Uterus (tissue), 4 donors: ENCODE data around the gene CPTP. TPM values are rescaled to one million over a fixed set of nuclear protein-coding genes. Genes with fewer than 3 reads are reported as not detected.

Experiments
- DNase-seq, 2 donors: peaks; one replicate each; pipeline ENCODE4 v3.0.0-alpha.2; 2019 to 2020
- H3K27ac ChIP-seq, 2 donors: fragments of 200-600 bp; sonication (generic); 1 replicate in 1 of 2; 2 replicates in 1 of 2; pipeline ENCODE4 v1.5.1; 2016 to 2018
- H3K27me3 ChIP-seq, 2 donors: fragments of 200-600 bp; sonication (generic); one replicate each; pipeline ENCODE4 v1.5.1; 2018 to 2019; ENCODE audit warnings: control low read depth in 1 of 2
- H3K36me3 ChIP-seq, 2 donors: fragments of 200-600 bp; sonication (generic); one replicate each; pipeline ENCODE4 v1.5.1; 2019; ENCODE audit warnings: control low read depth in 1 of 2
- H3K4me1 ChIP-seq, 2 donors: fragments of 200-600 bp; sonication (generic); one replicate each; pipeline ENCODE4 v1.5.1; 2018 to 2019; ENCODE audit warnings: control low read depth in 1 of 2
- H3K4me3 ChIP-seq, 2 donors: fragments of 200-600 bp; sonication (generic); 1 replicate in 1 of 2; 2 replicates in 1 of 2; pipeline ENCODE4 v1.5.1; 2018 to 2019; ENCODE audit warnings: mild to moderate bottlenecking in 1 of 2
- H3K9me3 ChIP-seq, 2 donors: fragments of 200-600 bp; sonication (generic); one replicate each; pipeline ENCODE4 v1.5.1; 2019; ENCODE audit warnings: control low read depth in 1 of 2
- POLR2A ChIP-seq, 2 donors: fragments of 450-650 bp; IDR thresholded peaks; one replicate each; pipeline ENCODE4 v1.6.1; 2016; ENCODE audit warnings: antibody characterized with exemption in 2 of 2, mild to moderate bottlenecking in 1 of 2, moderate library complexity in 1 of 2
- intact Hi-C: fragments of 100-400 bp; cut with DNase I; formaldehyde crosslinking; loops from one replicate; pipeline ENCODE4 v1.15.1; 2023; ENCODE audit warnings: low total_unique reads
- total RNA-seq, 4 donors: library from RNA; depleted of rRNA in 3 of 4; stranded (reverse); fragments of >200 nt in 3 of 4; gene quantifications; one replicate each; pipeline versions ENCODE4 v1.1.0 to v1.2.4, GENCODE V29; 2014 to 2023
- TF ChIP-seq, protein P1 (sequence below), 4 experiments: fragments of 200-600 bp in 2 of 4; fragments of 450-650 bp in 2 of 4; sonication (generic) in 2 of 4; IDR thresholded peaks; one replicate each; pipeline ENCODE4 v1.5.1; 2016 to 2019; ENCODE audit warnings: antibody characterized with exemption in 4 of 4, mild to moderate bottlenecking in 2 of 4, moderate library complexity in 1 of 4
- donor health status: DM: yes; HTN: yes; CAD: no.

The CPTP gene
- total RNA-seq, 4 donors from 2014 or later = 3.5 to 23.9 (median 16.4) TPM

GRCh38 chr1:1348420-1349255 lies 24.0 kb downstream of the CPTP start:
- Histone ChIP-seq H3K36me3 (no peaks in the 10 kb centered on the region), H3K4me3 (peak overlapping the region; percentile 50 to 85), H3K27me3 (no peaks in the 10 kb centered on the region), H3K9me3 (no peaks in the 10 kb centered on the region), H3K4me1 (peaks cover 16 to 25% of the 10 kb centered on the region in 2 donors), H3K27ac (peak overlapping the region; percentile 73 to 83)
- TF ChIP-seq, protein P1, sequence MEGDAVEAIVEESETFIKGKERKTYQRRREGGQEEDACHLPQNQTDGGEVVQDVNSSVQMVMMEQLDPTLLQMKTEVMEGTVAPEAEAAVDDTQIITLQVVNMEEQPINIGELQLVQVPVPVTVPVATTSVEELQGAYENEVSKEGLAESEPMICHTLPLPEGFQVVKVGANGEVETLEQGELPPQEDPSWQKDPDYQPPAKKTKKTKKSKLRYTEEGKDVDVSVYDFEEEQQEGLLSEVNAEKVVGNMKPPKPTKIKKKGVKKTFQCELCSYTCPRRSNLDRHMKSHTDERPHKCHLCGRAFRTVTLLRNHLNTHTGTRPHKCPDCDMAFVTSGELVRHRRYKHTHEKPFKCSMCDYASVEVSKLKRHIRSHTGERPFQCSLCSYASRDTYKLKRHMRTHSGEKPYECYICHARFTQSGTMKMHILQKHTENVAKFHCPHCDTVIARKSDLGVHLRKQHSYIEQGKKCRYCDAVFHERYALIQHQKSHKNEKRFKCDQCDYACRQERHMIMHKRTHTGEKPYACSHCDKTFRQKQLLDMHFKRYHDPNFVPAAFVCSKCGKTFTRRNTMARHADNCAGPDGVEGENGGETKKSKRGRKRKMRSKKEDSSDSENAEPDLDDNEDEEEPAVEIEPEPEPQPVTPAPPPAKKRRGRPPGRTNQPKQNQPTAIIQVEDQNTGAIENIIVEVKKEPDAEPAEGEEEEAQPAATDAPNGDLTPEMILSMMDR (IDR thresholded peaks at IDR 0.05) = no peak
- DNase-seq = no peak
- intact Hi-C loops = no loop called here

DNA sequence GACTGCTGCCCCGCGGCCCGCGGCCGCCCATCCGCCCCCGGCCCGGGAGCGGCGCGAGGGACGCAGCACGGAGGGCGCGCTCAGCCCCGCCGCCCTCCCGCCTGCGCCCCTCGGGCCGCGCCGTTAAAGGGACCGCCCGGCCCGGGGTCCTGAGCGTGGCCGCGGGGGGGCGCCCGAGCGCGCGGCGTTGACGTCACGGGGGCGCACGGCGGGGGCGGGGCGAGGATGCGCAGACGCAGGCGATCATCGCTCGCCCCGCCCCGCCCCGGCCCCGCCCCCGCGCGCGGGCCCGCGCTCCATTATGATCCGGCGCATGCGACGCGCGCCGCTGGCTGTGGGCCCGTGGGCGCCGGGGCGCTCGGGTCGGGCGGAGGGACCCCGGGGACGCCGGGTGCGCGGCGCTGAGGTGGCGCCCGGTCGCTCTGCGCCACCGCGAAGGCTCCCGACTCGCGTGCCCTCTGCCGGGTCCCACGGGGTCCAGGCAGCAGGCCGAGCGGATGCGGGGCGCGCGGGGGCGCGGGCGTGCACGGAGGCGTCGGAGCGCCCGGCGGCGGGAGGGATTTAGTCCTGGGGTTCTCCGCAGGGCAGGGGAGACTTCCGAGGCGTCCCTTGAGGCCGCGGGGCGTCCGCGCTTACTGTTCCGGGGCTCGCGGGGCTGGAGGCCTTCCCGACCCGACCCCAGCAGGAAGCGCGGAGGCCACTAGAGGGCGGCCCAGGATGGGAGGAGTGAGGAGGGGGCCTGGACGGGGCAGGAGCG lies 24.8 kb downstream of the CPTP start, which contains the start of gene DVL1:
Gene DVL1, minus strand, starts transcription at position 163 of the 757 bp plus-strand sequence. CDS start 353 bp downstream, outside the sequence.
- peak within 1 kb of the TSS; percentile 95 to 97 for H3K27ac ChIP-seq
- DNase-seq = peak; percentile 65 to 75
- peaks cover 21 to 28% of the 10 kb centered on the region in 2 donors for H3K4me1 ChIP-seq
- H3K27me3 ChIP-seq = no peaks in the 10 kb centered on the region
- H3K9me3 ChIP-seq = no peaks in the 10 kb centered on the region
- TF ChIP-seq, protein P1 (IDR thresholded peaks at IDR 0.05) = peak; percentile 33 to 71 (median 64)
- TF ChIP-seq POLR2A (IDR thresholded peaks at IDR 0.05) = peak; percentile 30 to 72
- H3K4me3 ChIP-seq = peak within 1 kb of the TSS; percentile 50 to 85
- intact Hi-C loops = loop anchor here (10.0 kb wide), 1 partner anchor 45 kb away; the partner anchor contains the start of genes ACAP3 and PUSL1
- no peaks in the 10 kb centered on the region for H3K36me3 ChIP-seq

GRCh38 chr1:1351511-1352427 lies 27.2 kb downstream of the CPTP start:
- Histone ChIP-seq H3K4me3 (no peak overlapping the region), H3K27me3 (no peaks in the 10 kb centered on the region), H3K9me3 (no peaks in the 10 kb centered on the region), H3K36me3 (no peaks in the 10 kb centered on the region), H3K4me1 (peaks cover 14 to 36% of the 10 kb centered on the region in 2 donors), H3K27ac (peak overlapping the region; percentile 64 to 96)
- DNase-seq = peak; percentile 57 to 78
- TF ChIP-seq, protein P1 (IDR thresholded peaks at IDR 0.05) = no peak
- no peak for TF ChIP-seq POLR2A (IDR thresholded peaks at IDR 0.05)
- intact Hi-C loops = loop anchor here (10.0 kb wide), 1 partner anchor 47 kb away; the partner anchor contains the start of genes ACAP3 and PUSL1

DNA sequence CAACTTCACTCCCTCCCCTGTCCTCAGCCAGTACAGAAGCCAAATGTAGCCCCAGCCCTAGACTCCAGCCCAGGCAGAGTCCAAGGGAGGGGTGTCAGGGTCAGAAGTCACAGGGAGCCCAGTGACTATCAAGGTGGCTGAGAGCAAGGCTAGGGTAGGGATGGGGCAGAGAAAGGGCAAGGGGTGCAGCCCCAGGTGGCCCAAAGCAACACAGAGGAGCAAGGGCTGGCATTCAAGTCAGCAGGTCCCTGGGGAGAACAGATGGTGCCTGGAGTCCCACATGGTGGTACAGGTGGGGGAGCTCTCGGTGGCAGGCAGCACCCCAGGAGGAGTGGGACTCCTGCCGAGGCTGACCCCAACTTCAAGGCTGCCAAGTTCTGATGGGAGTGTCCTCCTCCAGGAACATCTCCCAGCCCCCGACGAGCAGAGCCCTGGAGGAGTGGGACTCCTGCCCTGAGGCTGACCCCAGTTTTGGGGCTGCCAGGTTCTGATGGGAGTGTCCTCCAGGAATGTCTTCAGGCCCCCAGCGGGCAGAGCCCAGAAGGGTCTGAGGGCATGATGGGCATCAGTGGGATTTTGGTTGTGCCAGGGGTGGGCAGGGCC lies 28.3 kb downstream of the CPTP start:
- H3K4me1 ChIP-seq = peaks cover 6 to 29% of the 10 kb centered on the region in 2 donors
- TF ChIP-seq, protein P1 (IDR thresholded peaks at IDR 0.05) = no peak
- no peak for TF ChIP-seq POLR2A (IDR thresholded peaks at IDR 0.05)
- no peaks in the 10 kb centered on the region for H3K27me3 ChIP-seq
- H3K36me3 ChIP-seq = no peaks in the 10 kb centered on the region
- no peaks in the 10 kb centered on the region for H3K9me3 ChIP-seq
- no peak for DNase-seq
- H3K27ac ChIP-seq = peak overlapping the region; percentile 64 to 96
- intact Hi-C loops = loop anchor here (10.0 kb wide), 1 partner anchor 48 kb away; the partner anchor contains the start of genes ACAP3 and PUSL1
- H3K4me3 ChIP-seq = no peak overlapping the region
